Glutamatergic neuron (in vitro differentiated cells): ENCODE results near the gene NEK4. TPM values are rescaled to one million over a fixed set of nuclear protein-coding genes. Genes with fewer than 3 reads are reported as not detected.
A peak's percentile ranks its signal among the peaks of the same experiment; 100 is the strongest.

Source experiments
- DNase-seq: peaks from one replicate; pipeline ENCODE4 v3.0.0; 2022
- H3K27ac Mint-ChIP-seq: one replicate; pipeline ENCODE4 v1.8.0; 2020; ENCODE audit warnings: mild to moderate bottlenecking, mixed read lengths, inconsistent platforms; ENCODE audit not compliant: unreplicated experiment
- H3K27me3 Mint-ChIP-seq: one replicate; pipeline ENCODE4 v1.8.0; 2020; ENCODE audit warnings: mild to moderate bottlenecking, moderate library complexity, mixed read lengths, inconsistent platforms; ENCODE audit not compliant: unreplicated experiment
- H3K36me3 Mint-ChIP-seq: one replicate; pipeline ENCODE4 v1.8.0; 2020; ENCODE audit warnings: mild to moderate bottlenecking, mixed read lengths, inconsistent platforms; ENCODE audit not compliant: unreplicated experiment
- H3K4me1 Mint-ChIP-seq: one replicate; pipeline ENCODE4 v1.8.0; 2020; ENCODE audit warnings: mild to moderate bottlenecking, low read depth, mixed read lengths, inconsistent platforms; ENCODE audit not compliant: unreplicated experiment
- H3K4me3 Mint-ChIP-seq: one replicate; pipeline ENCODE4 v1.8.0; 2020; ENCODE audit warnings: mild to moderate bottlenecking, mixed read lengths, inconsistent platforms; ENCODE audit not compliant: unreplicated experiment
- H3K9me3 Mint-ChIP-seq: one replicate; pipeline ENCODE4 v1.8.0; 2020; ENCODE audit warnings: mild to moderate bottlenecking, moderate library complexity, mixed read lengths, inconsistent platforms; ENCODE audit not compliant: unreplicated experiment
- CTCF ChIP-seq: fragments of 200-600 bp; sonication (generic); IDR thresholded peaks from one replicate; pipeline ENCODE4 v1.5.0; 2021; ENCODE audit not compliant: partially characterized antibody, unreplicated experiment
- total RNA-seq: library from RNA; stranded (reverse); fragmentation: NEBNext Ultra II Directional; extraction: Animal tissue kit (Norgen Biotek cat#: 25700); gene quantifications from one replicate; pipeline ENCODE4 v1.2.1, GENCODE V29; 2021; ENCODE audit not compliant: unreplicated experiment

Gene NEK4
- total RNA-seq, 1 donor from 2014 or later, result 28.5 TPM

GRCh38 chr3:52793702-52794611 is 23.2 kb upstream of the NEK4 start:
- TF ChIP-seq CTCF, result no peak
- H3K27me3 Mint-ChIP-seq, result peaks cover 2% of the 10 kb centered on the region
- H3K9me3 Mint-ChIP-seq, result peaks cover 6% of the 10 kb centered on the region
- DNase-seq, result no peak
- H3K4me1 Mint-ChIP-seq, result peaks cover 7% of the 10 kb centered on the region
- peak overlapping the region; percentile 39 for H3K27ac Mint-ChIP-seq
- H3K36me3 Mint-ChIP-seq, result no peaks in the 10 kb centered on the region
- H3K4me3 Mint-ChIP-seq, result peak overlapping the region; percentile 28

- peaks cover 3% of the 10 kb centered on the region for H3K27me3 Mint-ChIP-seq
- H3K4me1 Mint-ChIP-seq, result peaks cover 7% of the 10 kb centered on the region
- DNase-seq, result no peak
- H3K4me3 Mint-ChIP-seq, result peak overlapping the region; percentile 28
- no peak for TF ChIP-seq CTCF
- H3K27ac Mint-ChIP-seq, result peak overlapping the region; percentile 17
- no peaks in the 10 kb centered on the region for H3K36me3 Mint-ChIP-seq
- peaks cover 6% of the 10 kb centered on the region for H3K9me3 Mint-ChIP-seq
Measured at GRCh38 chr3:52792961-52793695, 22.4 kb upstream of the NEK4 start.

GRCh38 chr3:52792413-52792812 is 21.7 kb upstream of the NEK4 start:
- Mint-ChIP-seq H3K4me3 (no peak overlapping the region), H3K27me3 (peaks cover 5% of the 10 kb centered on the region), H3K9me3 (peaks cover 6% of the 10 kb centered on the region), H3K27ac (peak overlapping the region; percentile 17), H3K36me3 (no peaks in the 10 kb centered on the region), H3K4me1 (peaks cover 9% of the 10 kb centered on the region)
- TF ChIP-seq CTCF, result peak; percentile 61
- DNase-seq, result peak; percentile 46

- no peak for TF ChIP-seq CTCF
- Mint-ChIP-seq H3K9me3 (peaks cover 6% of the 10 kb centered on the region), H3K4me1 (peaks cover 9% of the 10 kb centered on the region), H3K4me3 (no peak overlapping the region), H3K27ac (no peak overlapping the region), H3K27me3 (peaks cover 5% of the 10 kb centered on the region), H3K36me3 (no peaks in the 10 kb centered on the region)
- DNase-seq, result no peak
Measured at GRCh38 chr3:52791928-52792327, 21.2 kb upstream of the NEK4 start.
